B cell (primary cell): ENCODE data around the gene SMAD7. TPM values are rescaled to one million over a fixed set of nuclear protein-coding genes. Genes with fewer than 3 reads are reported as not detected.

Source experiments
- ATAC-seq: fragments of 200-7000 bp; cut with Tn5 transposase; one replicate; pipeline ENCODE4 v1.10.0; 2021; ENCODE audit warnings: low read depth, mild to moderate bottlenecking, moderate number of reproducible peaks, moderate library complexity
- CTCF ChIA-PET: fragments of 350-600 bp; sonication (Branson Sonifier 250); formaldehyde crosslinking; loops from one replicate; lab custom pipeline; 2021; ENCODE audit warnings: antibody characterized with exemption, inconsistent platforms; lab: Charles Lee
- POLR2A ChIA-PET: fragments of 350-600 bp; sonication (Branson Sonifier 250); formaldehyde crosslinking; loops from one replicate; lab custom pipeline; 2021; ENCODE audit warnings: antibody characterized with exemption; lab: Charles Lee
- DNase-seq: peaks from one replicate; pipeline ENCODE4 v3.0.0; 2013
- H2AFZ ChIP-seq: 2 replicates; pipeline ENCODE4 v1.6.1; 2012; ENCODE audit warnings: mild to moderate bottlenecking, low read depth, low read length; ENCODE audit not compliant: insufficient read depth, poor library complexity, severe bottlenecking
- H3K27ac ChIP-seq, 2 donors: 1 replicate in 1 of 2; 2 replicates in 1 of 2; pipeline ENCODE4 v1.5.1; 2012 to 2013; ENCODE audit warnings: low read length in 2 of 2, mild to moderate bottlenecking in 2 of 2, moderate library complexity in 1 of 2
- H3K27me3 ChIP-seq, 4 experiments: fragments of 200-600 bp in 1 of 4; sonication (generic) in 1 of 4; replicated peaks in 1 of 4; 1 replicate in 2 of 4; 2 replicates in 2 of 4; pipeline versions ENCODE4 v1.6.1 to v1.7.0; 2013 to 2016; ENCODE audit warnings: low read length in 3 of 4, mild to moderate bottlenecking in 2 of 4, mixed read lengths in 1 of 4, moderate library complexity in 1 of 4; ENCODE audit not compliant: insufficient read depth in 4 of 4, control insufficient read depth in 3 of 4; ENCODE audit errors: control extremely low read depth in 1 of 4
- H3K36me3 ChIP-seq, 2 experiments: replicated peaks in 1 of 2; 1 replicate in 1 of 2; 2 replicates in 1 of 2; pipeline versions ENCODE4 v1.6.1 to v1.7.1; 2013; ENCODE audit warnings: low read length in 1 of 2; ENCODE audit not compliant: insufficient read depth in 2 of 2, control insufficient read depth in 1 of 2; ENCODE audit errors: control extremely low read depth in 1 of 2, extremely low read depth in 1 of 2
- H3K4me1 ChIP-seq, 2 donors: fragments of 200-600 bp in 1 of 2; sonication (generic) in 1 of 2; 1 replicate in 1 of 2; 2 replicates in 1 of 2; pipeline versions ENCODE4 v1.5.1 to v1.6.1; 2013 to 2017; ENCODE audit warnings: low read length in 2 of 2; ENCODE audit not compliant: control insufficient read depth in 2 of 2, insufficient read depth in 2 of 2
- H3K4me2 ChIP-seq: replicated peaks from 2 replicates; pipeline ENCODE3; 2012; ENCODE audit warnings: mild to moderate bottlenecking, low read depth, low read length; ENCODE audit not compliant: poor library complexity, severe bottlenecking
- H3K4me3 ChIP-seq, 5 experiments: fragments of 200-600 bp in 1 of 5; sonication (generic) in 1 of 5; 1 replicate in 3 of 5; 2 replicates in 2 of 5; pipeline versions ENCODE4 v1.5.1 to v1.7.0; 2011 to 2016; ENCODE audit warnings: low read length in 4 of 5, mild to moderate bottlenecking in 4 of 5, low read depth in 2 of 5, control low read depth in 1 of 5, moderate library complexity in 1 of 5; ENCODE audit not compliant: insufficient read depth in 1 of 5; ENCODE audit errors: control extremely low read depth in 1 of 5, extremely low read depth in 1 of 5
- H3K79me2 ChIP-seq: fragments of 200-600 bp; sonication (generic); one replicate; pipeline ENCODE4 v1.6.0; 2016; ENCODE audit warnings: low read length; ENCODE audit not compliant: control insufficient read depth, insufficient read depth
- H3K9ac ChIP-seq: fragments of 200-600 bp; sonication (generic); 2 replicates; pipeline ENCODE4 v1.6.1; 2017; ENCODE audit warnings: mild to moderate bottlenecking, low read length, moderate library complexity
- H3K9me3 ChIP-seq, 3 donors: one replicate each; pipeline versions ENCODE4 v1.6.1 to v1.7.1; 2013; ENCODE audit warnings: low read length in 2 of 3; ENCODE audit not compliant: control insufficient read depth in 2 of 3, insufficient read depth in 1 of 3; ENCODE audit errors: control extremely low read depth in 1 of 3
- H4K20me1 ChIP-seq: 2 replicates; pipeline ENCODE4 v1.6.0; 2012; ENCODE audit warnings: mild to moderate bottlenecking, low read length; ENCODE audit not compliant: insufficient read depth, control insufficient read depth, poor library complexity, severe bottlenecking
- H3K27ac Mint-ChIP-seq: one replicate; pipeline ENCODE4 v1.8.0; 2021; ENCODE audit warnings: mixed read lengths
- H3K27me3 Mint-ChIP-seq: one replicate; pipeline ENCODE4 v1.8.0; 2021; ENCODE audit warnings: mixed read lengths
- H3K4me1 Mint-ChIP-seq: one replicate; pipeline ENCODE4 v1.8.0; 2021; ENCODE audit warnings: mixed read lengths
- H3K4me3 Mint-ChIP-seq: one replicate; pipeline ENCODE4 v1.8.0; 2021; ENCODE audit warnings: mixed read lengths
- H3K9me3 Mint-ChIP-seq: one replicate; pipeline ENCODE4 v1.8.0; 2022; ENCODE audit warnings: mixed read lengths; ENCODE audit not compliant: insufficient read depth
- CTCF ChIP-seq: fragments of 200-600 bp; IDR thresholded peaks from one replicate; pipeline ENCODE4 v1.8.0; 2022; ENCODE audit warnings: antibody characterized with exemption, mild to moderate bottlenecking
- EZH2 ChIP-seq: IDR thresholded peaks from 2 replicates; pipeline ENCODE4 v1.6.1; 2012; ENCODE audit warnings: borderline replicate concordance, low read depth, mild to moderate bottlenecking, moderate library complexity, low read length; ENCODE audit not compliant: insufficient read depth, poor library complexity, severe bottlenecking
- WGBS: methylation state at CpG from one replicate; pipeline ENCODE4 v1.1.5; 2013; ENCODE audit warnings: missing lambda C conversion rate; ENCODE audit not compliant: insufficient coverage; 5-methylcytosine and 5-hydroxymethylcytosine counted together
- intact Hi-C: fragments of 100-400 bp; cut with micrococcal nuclease; formaldehyde crosslinking; loops from one replicate; pipeline ENCODE4 v1.10.0; 2022
- polyA plus RNA-seq: library from polyadenylated mRNA; depleted of rRNA; stranded (reverse); fragments of >200 nt; gene quantifications from 2 replicates; pipeline ENCODE4 v1.2.3, GENCODE V29; 2012
- total RNA-seq, 2 donors: library from RNA; stranded (reverse); fragments of 120-200 nt in 1 of 2; gene quantifications; 1 replicate in 1 of 2; 2 replicates in 1 of 2; pipeline versions ENCODE4 v1.2.3 to v1.2.4, GENCODE V29; 2013 to 2022

Gene SMAD7
- total and polyA plus RNA-seq, 2 donors (not counting 1 experiment from before 2014, with no cell fraction given): 10.1 to 20.9 TPM

GRCh38 chr18:48966523-48966922 lies 15.8 kb upstream of the SMAD7 start:
- H3K9me3 ChIP-seq: no peaks in the 10 kb centered on the region
- peaks cover 0 to 8% (median 0%) of the 10 kb centered on the region in 4 experiments for H3K27me3 ChIP-seq
- no peaks in the 10 kb centered on the region for H3K79me2 ChIP-seq
- no peaks in the 10 kb centered on the region for H4K20me1 ChIP-seq
- H3K4me3 ChIP-seq: no peak overlapping the region
- Mint-ChIP-seq H3K9me3 (no peaks in the 10 kb centered on the region), H3K4me1 (peaks cover 2% of the 10 kb centered on the region), H3K4me3 (no peak overlapping the region), H3K27ac (no peak overlapping the region), H3K27me3 (peaks cover 10% of the 10 kb centered on the region)
- no peak for TF ChIP-seq EZH2
- no CpG with 5 or more reads among the region's 1 CpG for WGBS
- CTCF ChIA-PET: interaction anchor here (0.9 kb wide), 1 partner anchor 188 kb away, joined by 3 read pairs; no protein-coding TSS in a partner anchor
- intact Hi-C loops: no loop called here
- H3K4me2 ChIP-seq: no peak overlapping the region
- no peak overlapping the region for H3K9ac ChIP-seq
- H3K36me3 ChIP-seq: no peaks in the 10 kb centered on the region
- no peak for DNase-seq
- POLR2A ChIA-PET: no interaction called here
- ATAC-seq: no peak
- H3K27ac ChIP-seq: no peak overlapping the region
- no peak overlapping the region for H2AFZ ChIP-seq
- H3K4me1 ChIP-seq: no peaks in the 10 kb centered on the region

DNA sequence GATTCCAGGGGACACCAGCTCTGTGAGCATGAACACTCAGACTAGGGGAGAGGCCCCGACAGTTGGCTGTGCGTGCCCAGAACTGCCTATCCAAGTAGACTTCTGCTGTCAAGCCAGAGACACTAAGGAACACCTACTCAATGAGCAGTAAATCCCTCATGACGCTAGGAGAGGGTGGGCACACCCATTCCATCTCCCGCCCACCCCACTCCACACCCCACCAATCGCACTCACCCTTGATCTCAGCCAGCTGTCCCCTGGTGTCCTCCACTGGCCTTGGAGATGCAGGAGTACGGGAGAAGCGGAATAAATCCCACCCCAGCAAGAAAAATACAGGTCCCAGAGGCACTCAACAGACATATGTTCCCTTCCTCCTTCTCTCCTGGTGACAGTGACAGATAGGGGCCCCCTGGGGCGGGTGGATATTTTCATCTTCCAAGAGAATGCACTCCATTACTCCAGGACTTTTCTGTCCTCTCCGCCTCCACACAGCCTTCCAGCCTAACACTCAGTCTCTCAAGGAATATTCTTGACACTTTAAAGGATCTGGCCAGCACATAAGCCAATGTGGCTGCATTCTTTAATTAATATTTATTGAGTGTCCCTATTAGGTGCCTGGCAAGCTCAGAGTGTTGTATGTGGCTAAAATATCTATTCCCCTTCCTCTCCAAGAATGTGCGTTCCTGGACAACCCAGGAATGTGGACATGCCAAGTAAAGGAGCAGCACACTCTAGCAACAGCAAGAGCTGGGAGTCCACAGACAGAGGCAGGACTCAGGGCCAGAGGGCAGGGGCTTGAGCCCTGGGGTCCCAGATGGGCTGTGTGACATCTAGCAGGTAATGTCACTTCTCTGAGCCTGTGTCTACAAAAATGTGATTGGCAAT lies 13.1 kb upstream of the SMAD7 start:
- H3K27ac Mint-ChIP-seq: no peak overlapping the region
- intact Hi-C loops: no loop called here

More for the DNA sequence above, 13.1 kb upstream of the SMAD7 start:
- no peak overlapping the region for H3K4me3 ChIP-seq
- no peaks in the 10 kb centered on the region for H3K4me1 ChIP-seq
- H3K4me2 ChIP-seq: no peak overlapping the region
- no peaks in the 10 kb centered on the region for H3K79me2 ChIP-seq
- no peak overlapping the region for H3K9ac ChIP-seq
- no peak overlapping the region for H3K27ac ChIP-seq
- ATAC-seq (no peak), DNase-seq (no peak)
- CTCF ChIA-PET: interaction anchor here (1.1 kb wide), 1 partner anchor 186 kb away, joined by 3 read pairs; no protein-coding TSS in a partner anchor
- TF ChIP-seq EZH2 (no peak), CTCF (no peak)
- POLR2A ChIA-PET: no interaction called here
- Mint-ChIP-seq H3K9me3 (no peaks in the 10 kb centered on the region), H3K4me3 (no peak overlapping the region), H3K27me3 (peaks cover 16% of the 10 kb centered on the region), H3K4me1 (peaks cover 2% of the 10 kb centered on the region)
- no peak overlapping the region for H2AFZ ChIP-seq
- no peaks in the 10 kb centered on the region for H3K9me3 ChIP-seq
- WGBS: 82% methylated on average over 8 of the region's 10 CpGs
- peaks cover 0 to 10% (median 0%) of the 10 kb centered on the region in 4 experiments for H3K27me3 ChIP-seq
- no peaks in the 10 kb centered on the region for H3K36me3 ChIP-seq
- no peaks in the 10 kb centered on the region for H4K20me1 ChIP-seq
